Putamen (tissue), 1 donor: ENCODE data around the gene GRK1.
"Not testable (repeated sequence)": the region's sequence is repeated elsewhere in the genome, so short reads cannot be mapped to it uniquely, and the experiment has no call there.

Source experiments
- DNase-seq: peaks from one replicate; pipeline ENCODE4 v3.0.0-alpha.2; 2016; ENCODE audit warnings: low spot score

GRK1 gene

GRCh38 chr13:113665597-113666328, 1.3 kb upstream of the GRK1 start:
- no peak for DNase-seq

GRCh38 chr13:113666329-113666670, 719 bp upstream of the GRK1 start:
- DNase-seq, result no peak

GRCh38 chr13:113667771-113668490, 912 bp downstream of the GRK1 start:
- DNase-seq, result no peak

- no peak for DNase-seq
Measured at GRCh38 chr13:113668491-113668971, 1.5 kb downstream of the GRK1 start.

- no peak for DNase-seq
Measured at GRCh38 chr13:113669231-113669754, 2.3 kb downstream of the GRK1 start.

GRCh38 chr13:113669755-113670341, 2.8 kb downstream of the GRK1 start:
- no peak for DNase-seq

GRCh38 chr13:113670541-113670940, 3.5 kb downstream of the GRK1 start:
- DNase-seq, result no peak

- no peak for DNase-seq
Measured at GRCh38 chr13:113671066-113672001, 4.3 kb downstream of the GRK1 start.

GRCh38 chr13:113672002-113672651, 5.1 kb downstream of the GRK1 start:
- no peak for DNase-seq

GRCh38 chr13:113722921-113723320, 55.9 kb downstream of the GRK1 start:
- DNase-seq, result no peak

GRCh38 chr13:113723410-113724015, 56.5 kb downstream of the GRK1 start:
- no peak for DNase-seq

- DNase-seq, result no peak
Measured at GRCh38 chr13:113724016-113724758, 57.2 kb downstream of the GRK1 start.

- DNase-seq, result peak; percentile 77
Measured at GRCh38 chr13:113724780-113725315, 57.8 kb downstream of the GRK1 start.

GRCh38 chr13:113725329-113726105, 58.5 kb downstream of the GRK1 start:
- not testable (repeated sequence) for DNase-seq

GRCh38 chr13:113726106-113726821, 59.2 kb downstream of the GRK1 start:
- peak; percentile 46 for DNase-seq

- no peak for DNase-seq
Measured at GRCh38 chr13:113726961-113727411, 60.0 kb downstream of the GRK1 start.

GRCh38 chr13:113728571-113729054, 61.6 kb downstream of the GRK1 start:
- DNase-seq, result no peak
